Limb (tissue), 2 donors: ENCODE results near the gene ASPHD1.
"Not testable (repeated sequence)": the region's sequence is repeated elsewhere in the genome, so short reads cannot be mapped to it uniquely, and the experiment has no call there.

ENCODE experiments used
- DNase-seq, 2 donors: peaks; one replicate each; pipeline ENCODE4 v3.0.0-alpha.2; 2016; ENCODE audit errors: extremely low spot score in 2 of 2

ASPHD1 gene

GRCh38 chr16:29877266-29877961 lies 22.9 kb upstream of the ASPHD1 start:
- DNase-seq: no peak

DNA sequence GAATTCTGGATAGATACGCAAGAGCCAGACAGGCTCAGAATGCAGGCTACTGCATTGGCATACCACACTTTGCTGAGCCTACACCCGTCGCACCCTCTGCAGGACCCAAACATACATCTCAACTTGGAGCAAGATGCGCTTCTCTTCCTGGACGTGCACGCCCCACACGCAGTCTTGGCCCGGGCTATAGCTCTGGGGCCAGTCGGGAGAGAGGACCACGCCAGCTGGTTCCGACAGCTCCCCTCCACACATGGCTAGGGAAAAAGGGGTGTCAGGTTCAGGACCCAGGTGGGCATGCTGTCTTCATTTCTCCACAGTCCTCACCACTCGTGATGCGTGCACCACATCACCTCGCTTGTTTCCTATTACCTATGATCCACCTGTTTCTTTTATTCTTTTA lies 22.1 kb upstream of the ASPHD1 start:
- DNase-seq: no peak

DNA sequence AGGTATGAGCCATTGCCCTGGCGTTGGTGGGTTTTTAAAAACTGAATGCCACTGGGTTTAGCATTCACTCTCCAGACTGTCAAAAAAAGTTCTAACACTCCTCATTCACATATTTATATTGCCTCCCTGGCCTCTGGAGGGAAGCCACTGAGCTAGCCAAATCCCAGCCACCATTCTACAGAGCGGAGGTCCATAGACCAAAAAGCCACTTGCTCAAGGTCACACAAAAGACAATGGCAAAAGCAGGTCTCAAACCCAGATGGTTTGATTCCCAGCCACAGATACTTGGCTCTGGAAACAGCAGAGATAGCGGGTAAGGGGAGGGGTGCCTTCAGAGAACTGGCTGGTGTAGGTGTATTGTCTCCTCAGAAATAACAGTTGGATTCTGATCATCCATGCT lies 19.2 kb upstream of the ASPHD1 start:
- no peak for DNase-seq

DNA sequence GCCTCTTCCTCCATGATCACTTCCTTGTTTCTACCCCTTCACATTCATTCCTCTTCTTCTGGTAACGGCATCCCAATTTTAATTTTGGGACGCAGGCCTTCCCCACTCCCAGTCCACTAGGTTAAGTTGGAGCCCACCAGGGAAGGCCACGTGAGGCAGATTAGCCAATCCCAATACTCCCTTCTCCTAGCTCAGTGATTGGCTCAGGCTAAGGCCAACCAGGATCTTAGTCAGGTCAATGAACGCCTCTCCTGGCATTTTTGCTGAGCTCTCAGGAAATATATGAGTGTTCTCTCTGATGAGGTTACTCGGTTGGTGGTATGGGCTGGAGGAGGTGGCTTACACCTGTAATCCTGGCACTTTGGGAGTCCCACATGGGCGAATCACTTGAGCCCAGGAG lies 16.3 kb upstream of the ASPHD1 start:
- no peak for DNase-seq

DNA sequence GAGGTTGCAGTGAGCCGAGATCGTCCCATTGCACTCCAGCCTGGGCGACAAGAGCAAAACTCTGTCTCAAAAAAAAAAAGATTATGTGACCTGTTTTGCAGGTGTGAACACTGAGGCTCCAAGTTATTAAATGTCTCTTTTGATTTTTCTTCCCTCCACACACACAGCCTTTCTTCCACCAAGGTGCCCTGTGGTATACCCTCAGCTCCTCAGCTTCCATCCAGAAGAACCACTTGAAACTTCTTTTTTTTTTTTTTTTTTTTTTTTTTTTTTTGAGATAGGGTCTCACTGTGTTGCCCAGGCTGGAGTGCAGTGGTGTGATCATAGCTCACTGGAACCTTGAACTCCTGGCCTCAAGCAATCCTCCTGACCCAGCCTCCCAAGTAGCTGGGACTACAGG lies 10.9 kb upstream of the ASPHD1 start:
- DNase-seq: not testable (repeated sequence)

DNA sequence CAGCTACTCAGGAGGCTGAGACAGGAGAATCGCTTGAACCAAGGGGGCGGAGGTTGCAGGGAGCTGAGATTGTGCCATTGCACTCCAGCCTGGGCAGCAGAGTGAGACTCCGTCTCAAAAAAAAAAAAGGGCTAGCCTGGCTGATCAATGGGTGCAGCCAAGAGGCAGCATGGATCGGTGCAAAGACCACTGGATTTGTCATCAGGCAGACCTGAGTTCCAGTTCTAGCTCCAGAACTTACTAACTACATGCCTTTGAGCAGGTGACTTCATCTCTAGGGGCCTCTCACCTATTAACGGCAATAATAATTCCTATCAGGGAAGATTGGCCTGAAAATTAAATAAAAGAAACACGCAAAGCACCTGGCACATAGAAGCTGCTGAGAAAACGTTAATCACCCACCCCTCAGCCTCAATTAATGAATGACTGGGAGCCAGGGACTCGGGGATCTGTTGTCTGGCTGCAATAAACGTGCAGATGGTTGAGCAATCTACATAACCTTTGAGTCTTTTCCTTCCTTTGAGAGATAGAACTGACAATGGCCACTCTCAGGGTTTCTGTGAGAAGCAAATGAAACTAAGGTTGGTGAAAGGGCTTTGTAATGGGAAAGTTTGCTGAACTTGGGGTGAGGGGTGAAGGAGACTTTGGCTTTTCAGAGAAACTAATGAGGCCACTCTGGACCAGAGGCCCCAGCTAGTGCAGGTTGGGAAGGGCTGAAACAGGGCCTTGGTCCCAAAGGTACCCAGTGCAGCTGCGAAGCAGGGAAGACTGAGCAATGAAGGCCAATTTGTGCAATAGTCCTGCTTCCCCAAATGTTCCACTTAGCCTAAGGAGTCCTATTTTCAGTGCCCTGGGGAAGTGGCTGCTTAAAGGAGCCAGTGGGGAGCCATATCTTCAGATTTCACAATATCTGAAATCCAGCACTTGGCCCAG lies 8.5 kb upstream of the ASPHD1 start:
- no peak for DNase-seq

DNA sequence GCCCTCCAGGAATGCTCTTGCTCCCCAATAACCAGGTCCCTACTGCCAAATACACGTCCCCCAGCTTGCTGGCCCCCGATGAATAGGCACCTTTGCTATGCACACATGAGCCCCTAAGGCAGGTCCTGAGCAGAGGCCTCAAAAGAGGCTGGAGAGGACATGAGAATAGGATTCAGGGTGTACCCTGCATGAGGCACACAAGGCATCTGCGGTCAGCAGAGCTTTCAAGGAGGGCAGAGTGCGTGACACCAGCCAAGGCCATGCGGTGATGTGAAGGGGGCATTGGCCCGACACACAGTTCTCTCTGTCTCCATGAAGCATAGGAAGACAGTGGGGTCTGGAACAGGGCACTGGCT lies 7.9 kb upstream of the ASPHD1 start:
- no peak for DNase-seq

GRCh38 chr16:29893553-29893952 lies 6.7 kb upstream of the ASPHD1 start:
- no peak for DNase-seq

DNA sequence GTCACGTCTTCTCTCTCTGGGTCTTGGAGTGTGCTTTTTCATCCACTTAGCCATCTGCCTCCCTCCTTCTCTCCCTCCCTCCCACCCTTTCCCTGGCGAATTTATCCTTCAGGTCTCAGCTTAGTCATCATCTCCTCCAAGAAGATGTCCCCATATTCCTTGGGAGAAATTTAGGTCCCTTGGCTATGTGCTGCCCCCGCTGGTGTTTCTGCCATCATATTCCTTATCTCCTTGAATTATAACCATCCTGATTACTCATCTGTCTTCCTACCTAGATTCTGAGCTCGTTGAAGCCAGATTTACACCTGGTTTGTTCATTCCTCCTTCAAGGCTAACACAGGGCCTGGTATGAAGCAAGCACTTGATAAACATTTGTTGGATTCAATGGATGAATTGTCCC lies 5.9 kb upstream of the ASPHD1 start:
- DNase-seq: no peak

DNA sequence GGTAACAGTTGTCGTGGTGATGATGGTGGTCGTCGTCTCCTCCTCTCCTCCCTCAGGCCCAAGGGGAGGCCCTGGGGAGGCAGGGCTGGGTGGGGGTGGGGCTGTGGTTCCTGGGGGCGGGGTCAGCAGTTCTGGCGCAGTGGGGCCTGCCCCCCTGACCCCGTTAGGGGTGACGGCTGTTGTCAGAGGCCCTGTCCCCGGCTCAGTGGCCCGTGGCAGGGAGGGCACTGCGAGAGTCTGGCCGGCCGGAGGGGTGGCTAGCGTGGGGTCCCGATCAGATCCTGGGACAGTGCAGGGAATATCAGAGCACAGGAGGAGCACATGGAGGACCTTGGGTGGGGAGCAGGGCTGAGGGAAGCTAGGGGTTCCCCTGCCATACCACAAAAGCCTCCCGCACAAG lies 3.4 kb upstream of the ASPHD1 start:
- no peak for DNase-seq

GRCh38 chr16:29897333-29897732 lies 3.0 kb upstream of the ASPHD1 start:
- DNase-seq: no peak

GRCh38 chr16:29898135-29898803 lies 2.0 kb upstream of the ASPHD1 start:
- DNase-seq: no peak

- no peak for DNase-seq
These were observed 1.3 kb upstream of the ASPHD1 start for GRCh38 chr16:29898804-29899515.

GRCh38 chr16:29899516-29900101 lies 679 bp upstream of the ASPHD1 start, which contains the start of gene SEZ6L2:
SEZ6L2 (minus strand) TSS chr16:29899550; CDS start chr16:29899019, 531 bp downstream.
- DNase-seq: peak; percentile 8 to 89

GRCh38 chr16:29900888-29901606 lies 759 bp downstream of the ASPHD1 start:
- no peak for DNase-seq

DNA sequence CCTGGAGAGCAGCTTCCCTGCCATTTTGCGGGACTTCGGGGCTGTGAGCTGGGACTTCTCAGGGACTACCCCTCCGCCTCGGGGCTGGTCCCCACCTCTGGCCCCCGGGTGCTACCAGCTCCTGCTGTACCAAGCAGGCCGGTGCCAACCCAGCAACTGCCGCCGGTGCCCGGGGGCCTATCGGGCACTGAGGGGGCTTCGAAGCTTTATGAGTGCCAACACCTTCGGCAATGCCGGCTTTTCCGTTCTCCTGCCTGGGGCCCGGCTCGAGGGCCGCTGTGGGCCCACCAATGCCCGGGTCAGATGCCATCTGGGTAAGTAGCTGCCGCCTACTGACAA lies 1.3 kb downstream of the ASPHD1 start:
- DNase-seq: no peak

DNA sequence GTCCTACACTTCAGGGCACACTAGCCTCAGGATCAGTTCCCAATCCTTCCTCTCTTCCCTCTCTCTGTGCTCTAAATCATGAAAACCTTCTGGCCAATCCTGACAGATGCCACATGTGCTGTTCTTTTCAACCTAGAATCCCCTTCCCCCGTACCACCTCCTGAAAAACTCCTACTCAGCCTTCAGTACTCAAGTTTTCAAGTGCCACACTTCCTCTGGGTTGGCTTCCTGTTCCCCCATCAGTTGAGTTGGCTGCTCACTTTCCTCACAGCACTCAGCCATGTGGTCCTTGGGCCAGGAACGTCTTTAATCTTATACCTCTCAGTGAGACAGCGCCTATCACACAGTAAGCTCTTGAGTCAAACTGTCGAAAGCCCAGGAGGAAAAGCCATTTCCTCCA lies 3.3 kb downstream of the ASPHD1 start:
- DNase-seq: no peak

DNA sequence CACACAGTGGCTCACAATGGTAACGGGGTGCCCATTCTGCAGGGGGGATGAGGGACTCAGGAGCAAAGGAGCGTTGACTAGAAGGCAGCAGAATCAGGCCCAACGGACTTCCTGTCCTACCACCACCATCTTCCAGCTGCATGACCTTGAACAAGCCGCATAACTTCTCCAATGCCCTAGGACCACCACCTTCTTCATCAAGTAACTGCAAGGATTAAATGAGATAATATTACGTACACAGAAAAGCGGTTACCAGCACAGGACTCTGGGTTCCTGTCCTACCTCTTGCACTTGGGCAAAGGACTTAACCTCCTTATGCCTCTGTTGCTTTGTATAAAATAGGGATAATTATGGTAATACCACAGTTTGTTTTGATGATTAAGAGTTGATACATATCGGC lies 4.7 kb downstream of the ASPHD1 start:
- no peak for DNase-seq

DNA sequence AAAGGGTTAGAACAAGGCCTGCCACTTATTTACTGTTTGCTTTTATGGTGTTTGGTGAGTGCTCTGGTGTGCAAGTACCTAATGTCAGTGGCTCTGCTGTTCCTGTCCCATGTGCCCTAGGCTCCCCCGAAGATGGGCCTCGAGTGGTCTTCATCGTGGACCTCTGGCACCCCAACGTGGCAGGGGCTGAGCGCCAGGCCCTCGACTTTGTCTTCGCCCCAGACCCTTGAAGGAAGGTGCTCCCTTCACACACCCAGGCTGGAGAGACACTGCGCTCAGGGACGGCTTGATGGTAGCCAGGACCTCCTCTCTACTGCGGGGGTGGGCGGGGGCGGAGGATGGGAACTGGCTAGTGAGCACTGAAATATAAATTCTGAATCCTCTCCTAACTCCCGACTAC lies 5.4 kb downstream of the ASPHD1 start:
- DNase-seq: no peak

GRCh38 chr16:29906520-29907244 lies 6.4 kb downstream of the ASPHD1 start:
- no peak for DNase-seq
